ENCODE data around the gene SMIM35. TPM values are rescaled to one million over a fixed set of nuclear protein-coding genes. Genes with fewer than 3 reads are reported as not detected.

SMIM35 gene
- total RNA-seq, 1 experiment from 2014 or later = not detected

GRCh38 chr11:118003456-118003855 is 83.3 kb downstream of the SMIM35 start:
- DNase-seq (ENCODE audit: low spot score) = no peak

- DNase-seq (ENCODE audit: low spot score) = no peak
These were observed 84.0 kb downstream of the SMIM35 start for GRCh38 chr11:118002541-118003423.

GRCh38 chr11:118002010-118002540 is 84.7 kb downstream of the SMIM35 start:
- DNase-seq (ENCODE audit: low spot score) = no peak

GRCh38 chr11:118001494-118001971 is 85.2 kb downstream of the SMIM35 start:
- DNase-seq (ENCODE audit: low spot score) = no peak

- DNase-seq (ENCODE audit: low spot score) = no peak
These were observed 85.9 kb downstream of the SMIM35 start for GRCh38 chr11:118000850-118001228.

GRCh38 chr11:118000067-118000849 is 86.5 kb downstream of the SMIM35 start:
- no peak for DNase-seq (ENCODE audit: low spot score)

GRCh38 chr11:117999354-117999993 is 87.3 kb downstream of the SMIM35 start:
- DNase-seq (ENCODE audit: low spot score) = no peak

- DNase-seq (ENCODE audit: low spot score) = no peak
These were observed 88.0 kb downstream of the SMIM35 start for GRCh38 chr11:117998664-117999353.

- no peak for DNase-seq (ENCODE audit: low spot score)
These were observed 88.8 kb downstream of the SMIM35 start for GRCh38 chr11:117997823-117998579.

- no peak for DNase-seq (ENCODE audit: low spot score)
These were observed 89.4 kb downstream of the SMIM35 start for GRCh38 chr11:117997406-117997805.

- no peak for DNase-seq (ENCODE audit: low spot score)
These were observed 90.7 kb downstream of the SMIM35 start for GRCh38 chr11:117996058-117996457.

GRCh38 chr11:117995472-117995871 is 91.3 kb downstream of the SMIM35 start:
- no peak for DNase-seq (ENCODE audit: low spot score)

GRCh38 chr11:117993988-117994745 is 92.6 kb downstream of the SMIM35 start:
- no peak for DNase-seq (ENCODE audit: low spot score)

- DNase-seq (ENCODE audit: low spot score) = no peak
These were observed 94.1 kb downstream of the SMIM35 start for GRCh38 chr11:117992620-117993019.

- no peak for DNase-seq (ENCODE audit: low spot score)
These were observed 94.6 kb downstream of the SMIM35 start for GRCh38 chr11:117992136-117992535.

- DNase-seq (ENCODE audit: low spot score) = no peak
These were observed 97.2 kb downstream of the SMIM35 start for GRCh38 chr11:117989351-117990102.

GRCh38 chr11:117986981-117987574 is 99.7 kb downstream of the SMIM35 start:
- DNase-seq (ENCODE audit: low spot score) = no peak

Measured in A172 (cell line).